DND-41 (cell line): Measurements from ENCODE around the gene HS3ST3B1.
A peak's percentile ranks its signal among the peaks of the same experiment; 100 is the strongest.

Source experiments
- ATAC-seq: fragments of 200-7000 bp; cut with Tn5 transposase; 3 replicates; pipeline ENCODE4 v1.9.1; 2021; ENCODE audit warnings: low read depth; ENCODE audit not compliant: insufficient read depth
- DNase-seq: peaks from one replicate; pipeline ENCODE4 v3.0.0-alpha.2; 2020
- H2AFZ ChIP-seq: 2 replicates; pipeline ENCODE4 v1.6.0; 2012; ENCODE audit warnings: low read depth, low read length
- H3K27ac ChIP-seq: 2 replicates; pipeline ENCODE4 v1.5.1; 2012; ENCODE audit warnings: low read length, inconsistent platforms
- H3K27me3 ChIP-seq: fragments of 200-600 bp; sonication (generic); 2 replicates; pipeline ENCODE4 v1.6.0; 2012; ENCODE audit warnings: low read length, mild to moderate bottlenecking, inconsistent platforms; ENCODE audit not compliant: insufficient read depth, poor library complexity
- H3K36me3 ChIP-seq: 2 replicates; pipeline ENCODE4 v1.5.1; 2012; ENCODE audit warnings: low read length, inconsistent platforms; ENCODE audit not compliant: insufficient read depth
- H3K4me1 ChIP-seq: 2 replicates; pipeline ENCODE4 v1.5.1; 2012; ENCODE audit warnings: mild to moderate bottlenecking, low read length; ENCODE audit not compliant: insufficient read depth
- H3K4me2 ChIP-seq: 2 replicates; pipeline ENCODE4 v1.6.0; 2012; ENCODE audit warnings: mild to moderate bottlenecking, moderate library complexity, low read length, inconsistent platforms; ENCODE audit not compliant: insufficient read depth
- H3K4me3 ChIP-seq, 2 experiments: fragments of 200-600 bp in 1 of 2; shearing (Covaris generic) in 1 of 2; 2 replicates each; pipeline ENCODE4 v1.5.1; 2012 to 2016; ENCODE audit warnings: inconsistent platforms in 2 of 2, low read length in 2 of 2, mild to moderate bottlenecking in 2 of 2, low read depth in 1 of 2, moderate library complexity in 1 of 2
- H3K79me2 ChIP-seq: 2 replicates; pipeline ENCODE4 v1.6.0; 2012; ENCODE audit warnings: low read length, inconsistent platforms; ENCODE audit not compliant: insufficient read depth
- H3K9ac ChIP-seq: 2 replicates; pipeline ENCODE4 v1.6.0; 2012; ENCODE audit warnings: low read depth, mild to moderate bottlenecking, inconsistent platforms, low read length, moderate library complexity
- H3K9me3 ChIP-seq: 2 replicates; pipeline ENCODE4 v1.5.1; 2012; ENCODE audit warnings: low read length, moderate library complexity, mild to moderate bottlenecking, inconsistent platforms; ENCODE audit not compliant: insufficient read depth, severe bottlenecking
- H4K20me1 ChIP-seq: 2 replicates; pipeline ENCODE4 v1.6.0; 2012; ENCODE audit warnings: low read length; ENCODE audit not compliant: insufficient read depth
- CTCF ChIP-seq: IDR thresholded peaks from 2 replicates; pipeline ENCODE4 v1.5.1; 2012; ENCODE audit warnings: borderline replicate concordance, low read length, moderate library complexity, mild to moderate bottlenecking; ENCODE audit not compliant: poor library complexity, severe bottlenecking; ENCODE audit errors: extremely low read depth
- EZH2 ChIP-seq: IDR thresholded peaks from 3 replicates; pipeline ENCODE4 v1.6.1; 2012; ENCODE audit warnings: borderline replicate concordance, low read depth, mild to moderate bottlenecking, moderate library complexity, low read length, inconsistent platforms; ENCODE audit not compliant: severe bottlenecking

HS3ST3B1 gene

GRCh38 chr17:14325618-14326167 lies 24.8 kb downstream of the HS3ST3B1 start:
- no peak overlapping the region for H3K4me3 ChIP-seq
- H3K9ac ChIP-seq: no peak overlapping the region
- no peak overlapping the region for H2AFZ ChIP-seq
- no peak overlapping the region for H3K27ac ChIP-seq
- peaks cover 82% of the 10 kb centered on the region for H3K79me2 ChIP-seq
- H3K9me3 ChIP-seq: no peaks in the 10 kb centered on the region
- no peaks in the 10 kb centered on the region for H4K20me1 ChIP-seq
- H3K4me2 ChIP-seq: no peak overlapping the region
- DNase-seq (no peak), ATAC-seq (no peak)
- peaks cover 27% of the 10 kb centered on the region for H3K4me1 ChIP-seq
- H3K27me3 ChIP-seq: no peaks in the 10 kb centered on the region
- no peaks in the 10 kb centered on the region for H3K36me3 ChIP-seq
- TF ChIP-seq CTCF: no peak
- no peak for TF ChIP-seq EZH2

- Histone ChIP-seq H3K4me2 (no peak overlapping the region), H3K4me3 (no peak overlapping the region), H3K27ac (peak overlapping the region; percentile 43; the same call in 1 of the 2 replicates), H3K9ac (no peak overlapping the region), H3K4me1 (peaks cover 31% of the 10 kb centered on the region), H3K27me3 (no peaks in the 10 kb centered on the region), H4K20me1 (no peaks in the 10 kb centered on the region), H2AFZ (no peak overlapping the region), H3K9me3 (no peaks in the 10 kb centered on the region), H3K36me3 (no peaks in the 10 kb centered on the region), H3K79me2 (peaks cover 77% of the 10 kb centered on the region)
- no peak for TF ChIP-seq CTCF
- TF ChIP-seq EZH2: no peak
- peak; percentile 22 for DNase-seq
- ATAC-seq: peak; percentile 65
Measured at GRCh38 chr17:14329900-14330491, 29.1 kb downstream of the HS3ST3B1 start.

GRCh38 chr17:14330492-14330962 lies 29.6 kb downstream of the HS3ST3B1 start:
- no peaks in the 10 kb centered on the region for H3K27me3 ChIP-seq
- peak overlapping the region; percentile 43 for H3K27ac ChIP-seq
- peaks cover 32% of the 10 kb centered on the region for H3K4me1 ChIP-seq
- peaks cover 74% of the 10 kb centered on the region for H3K79me2 ChIP-seq
- TF ChIP-seq EZH2: no peak
- no peaks in the 10 kb centered on the region for H3K9me3 ChIP-seq
- no peaks in the 10 kb centered on the region for H4K20me1 ChIP-seq
- DNase-seq (no peak), ATAC-seq (0 out of 3 replicates have a peak, but pooled peaks have one; percentile 12)
- H3K9ac ChIP-seq: no peak overlapping the region
- no peak overlapping the region for H3K4me2 ChIP-seq
- no peak overlapping the region for H3K4me3 ChIP-seq
- no peaks in the 10 kb centered on the region for H3K36me3 ChIP-seq
- no peak overlapping the region for H2AFZ ChIP-seq

GRCh38 chr17:14331225-14331981 lies 30.5 kb downstream of the HS3ST3B1 start:
- Histone ChIP-seq H3K9ac (no peak overlapping the region), H3K4me2 (no peak overlapping the region)

More at GRCh38 chr17:14331225-14331981, 30.5 kb downstream of the HS3ST3B1 start:
- no peaks in the 10 kb centered on the region for H3K27me3 ChIP-seq
- H3K9me3 ChIP-seq: no peaks in the 10 kb centered on the region
- no peaks in the 10 kb centered on the region for H3K36me3 ChIP-seq
- H3K27ac ChIP-seq: 0 out of 2 replicates have a peak overlapping the region, but pooled peaks have one; percentile 1
- H2AFZ ChIP-seq: no peak overlapping the region
- DNase-seq (no peak), ATAC-seq (no peak)
- H3K4me3 ChIP-seq: no peak overlapping the region
- TF ChIP-seq EZH2 (no peak), CTCF (no peak)
- H4K20me1 ChIP-seq: no peaks in the 10 kb centered on the region; the same call in 1 of the 2 replicates
- peaks cover 32% of the 10 kb centered on the region for H3K4me1 ChIP-seq
- peaks cover 75% of the 10 kb centered on the region for H3K79me2 ChIP-seq
